GM18505 (cell line): ENCODE measurements around the gene CAMTA1.

Source experiments
- ATAC-seq: cut with Tn5 transposase; IDR thresholded peaks from one replicate; pipeline ENCODE4 v1.9.1; 2021; ENCODE audit not compliant: unreplicated experiment
- POLR2A ChIP-seq: IDR thresholded peaks from 4 replicates; pipeline ENCODE4 v1.6.1; 2011; ENCODE audit warnings: borderline replicate concordance; ENCODE audit not compliant: insufficient read depth, insufficient read length; ENCODE audit errors: extremely low read depth

CAMTA1 gene

GRCh38 chr1:7005762-7006161 is 220.5 kb downstream of the CAMTA1 start:
- ATAC-seq, result no peak
- TF ChIP-seq POLR2A, result no peak

GRCh38 chr1:7006996-7007871 is 222.0 kb downstream of the CAMTA1 start:
- ATAC-seq, result no peak
- no peak for TF ChIP-seq POLR2A

DNA sequence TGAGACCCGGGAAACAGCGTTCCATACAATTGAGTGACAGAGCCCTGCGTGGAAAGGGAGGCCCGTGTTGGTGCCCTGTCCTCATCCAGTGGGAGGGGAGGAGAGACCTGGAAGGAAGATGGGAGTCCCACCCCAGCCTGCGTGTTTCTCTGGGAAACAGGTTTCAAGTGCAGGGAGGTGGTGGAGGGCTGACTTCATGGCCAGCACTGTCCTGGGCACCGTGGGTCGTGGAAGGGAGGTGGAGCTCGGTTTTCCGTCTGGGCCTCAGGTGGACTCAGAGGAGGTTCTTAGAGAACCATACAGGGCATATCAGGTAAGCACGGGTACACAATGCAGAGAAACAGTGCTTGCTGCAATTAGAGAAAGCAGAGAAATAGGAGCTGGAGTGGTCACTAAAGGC is 222.6 kb downstream of the CAMTA1 start:
- no peak for TF ChIP-seq POLR2A

GRCh38 chr1:7008331-7008730 is 223.1 kb downstream of the CAMTA1 start:
- no peak for ATAC-seq
- TF ChIP-seq POLR2A, result no peak

More for the DNA sequence above, 222.6 kb downstream of the CAMTA1 start:
- no peak for ATAC-seq

DNA sequence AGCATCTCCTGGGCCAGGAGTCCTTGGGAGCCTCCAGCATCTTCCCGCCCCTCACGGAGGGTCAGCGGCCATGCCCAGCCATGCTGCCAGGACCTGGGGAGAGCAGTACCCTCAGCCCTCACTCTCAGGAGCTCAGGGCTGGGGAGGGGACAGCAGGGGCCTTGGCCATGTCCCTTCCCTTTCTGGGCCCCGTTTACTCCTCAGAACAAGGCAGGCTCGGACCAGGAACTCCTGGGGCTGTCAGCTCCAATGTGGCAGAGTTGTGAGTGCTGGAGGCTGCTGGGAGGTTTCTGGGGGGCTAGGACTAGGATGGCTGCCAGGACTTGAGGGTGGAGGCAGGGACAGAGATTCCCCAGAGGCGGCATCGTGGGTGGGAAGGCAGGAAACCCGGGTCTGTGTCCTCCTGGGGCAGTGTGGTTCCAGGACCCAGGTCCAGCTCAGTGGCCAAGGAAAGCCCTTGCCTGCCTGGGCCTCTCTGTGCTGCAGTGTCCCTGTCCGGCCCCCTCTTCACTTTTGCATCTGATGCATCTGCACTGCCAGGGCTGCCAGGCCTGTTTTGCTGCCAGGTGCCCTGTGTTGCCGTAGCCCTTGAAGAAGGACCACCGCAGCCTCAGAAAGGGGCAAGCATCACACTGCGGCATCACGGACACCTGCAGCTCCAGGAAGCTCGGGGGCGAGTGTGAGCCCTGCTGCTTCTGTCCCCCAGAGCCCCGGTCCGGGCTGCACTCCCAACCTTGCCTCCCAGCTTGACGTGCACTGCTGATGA is 223.9 kb downstream of the CAMTA1 start:
- no peak for ATAC-seq
- TF ChIP-seq POLR2A, result no peak

- TF ChIP-seq POLR2A, result no peak
- ATAC-seq, result no peak
These were observed 224.7 kb downstream of the CAMTA1 start for GRCh38 chr1:7009741-7010525.

- TF ChIP-seq POLR2A, result no peak
- no peak for ATAC-seq
These were observed 225.4 kb downstream of the CAMTA1 start for GRCh38 chr1:7010534-7011200.

- ATAC-seq, result no peak
- no peak for TF ChIP-seq POLR2A
These were observed 226.6 kb downstream of the CAMTA1 start for GRCh38 chr1:7011826-7012225.

- no peak for TF ChIP-seq POLR2A
- no peak for ATAC-seq
These were observed 227.2 kb downstream of the CAMTA1 start for GRCh38 chr1:7012461-7012924.

DNA sequence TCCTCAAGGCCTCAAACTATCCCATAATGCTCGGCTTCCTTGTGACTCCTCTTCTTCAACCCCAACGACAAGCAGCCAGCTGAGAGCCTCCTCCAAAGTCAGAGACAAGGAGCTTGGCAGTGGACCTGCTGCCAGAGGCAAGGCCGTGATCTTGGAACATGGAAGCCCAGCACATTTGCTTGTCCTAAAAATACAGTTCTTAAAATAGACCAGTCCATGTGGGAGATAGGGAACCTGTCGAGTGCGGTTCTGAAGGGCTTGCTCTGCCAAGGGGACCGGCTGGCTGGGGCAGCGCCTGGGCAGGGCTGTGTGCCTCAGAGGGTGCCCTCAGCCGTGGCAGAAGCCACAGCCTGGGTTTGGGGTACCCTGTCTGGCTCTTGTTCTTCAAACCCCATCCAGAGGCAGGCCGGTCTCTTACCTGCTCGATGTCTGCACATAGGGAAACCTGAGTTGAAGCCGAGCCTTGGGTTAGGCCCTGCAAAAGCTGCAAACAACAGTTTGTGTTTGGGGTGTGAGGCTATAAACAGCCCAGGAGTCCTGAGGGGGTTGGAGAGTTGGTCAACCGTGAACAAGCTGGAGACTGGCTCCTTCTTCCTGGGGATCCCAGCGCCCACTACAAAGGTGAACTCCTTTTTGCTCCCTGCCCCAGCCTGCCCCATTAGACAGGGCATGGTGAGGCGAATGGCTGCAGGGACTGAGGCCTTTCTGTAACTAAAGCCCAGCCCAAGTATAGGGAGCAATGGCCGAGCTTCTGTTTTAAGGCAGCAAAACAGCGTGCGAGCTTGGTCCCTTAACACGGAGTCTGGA is 228.8 kb downstream of the CAMTA1 start:
- ATAC-seq, result no peak
- no peak for TF ChIP-seq POLR2A

DNA sequence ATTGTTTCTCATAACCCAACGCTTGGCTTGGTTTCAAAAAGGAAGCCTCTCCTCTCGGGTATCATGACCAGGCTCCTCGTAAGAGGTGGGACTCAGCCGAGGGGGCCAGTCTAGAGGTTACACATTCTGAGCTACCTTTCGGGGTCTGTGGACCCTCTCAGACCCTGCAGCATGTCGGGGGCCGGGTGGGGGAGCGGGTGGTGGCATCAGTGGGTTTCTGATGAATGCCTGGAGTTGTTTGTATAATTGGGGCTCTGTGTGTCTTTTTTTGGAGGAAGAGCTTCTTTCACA is 229.3 kb downstream of the CAMTA1 start:
- TF ChIP-seq POLR2A, result no peak
- no peak for ATAC-seq

DNA sequence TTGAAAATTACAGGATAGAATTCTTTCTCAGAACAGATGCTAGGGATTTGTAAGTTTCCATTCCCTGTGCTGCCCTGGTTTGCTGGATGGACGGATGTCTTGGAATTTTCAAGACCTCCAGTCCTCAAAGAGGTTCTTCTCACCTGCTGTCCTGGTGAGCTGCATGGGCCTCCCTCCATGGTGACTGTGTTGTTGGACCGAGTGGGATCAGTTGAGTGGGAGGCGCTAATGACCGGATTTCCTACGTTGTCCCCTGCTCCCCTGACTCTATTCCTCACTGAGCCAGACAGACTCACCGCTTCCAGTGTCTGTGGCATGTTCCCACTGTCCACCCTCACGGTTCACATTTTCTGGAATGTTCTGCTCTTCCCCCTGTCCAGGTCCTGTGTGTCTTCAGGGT is 229.8 kb downstream of the CAMTA1 start:
- no peak for TF ChIP-seq POLR2A
- ATAC-seq, result no peak

- no peak for ATAC-seq
- no peak for TF ChIP-seq POLR2A
These were observed 233.1 kb downstream of the CAMTA1 start for GRCh38 chr1:7018351-7018750.

- no peak for TF ChIP-seq POLR2A
These were observed 233.6 kb downstream of the CAMTA1 start for GRCh38 chr1:7018826-7019225.

More at GRCh38 chr1:7018826-7019225, 233.6 kb downstream of the CAMTA1 start:
- ATAC-seq, result no peak
